Ovary (tissue), 9 donors: Measurements from ENCODE around the gene RPN2. TPM values are rescaled to one million over a fixed set of nuclear protein-coding genes. Genes with fewer than 3 reads are reported as not detected.

Experiments
- DNase-seq, 5 donors: peaks; one replicate each; pipeline ENCODE4 v3.0.0-alpha.2; 2019 to 2020
- H3K27ac ChIP-seq, 2 donors: fragments of 200-600 bp; one replicate each; pipeline versions ENCODE4 v1.5.1 to v1.8.0; 2019 to 2022
- H3K27me3 ChIP-seq: fragments of 200-600 bp; one replicate; pipeline ENCODE4 v1.8.0; 2022
- H3K36me3 ChIP-seq: fragments of 200-600 bp; sonication (generic); one replicate; pipeline ENCODE4 v1.5.1; 2019
- H3K4me1 ChIP-seq: one replicate; pipeline ENCODE4 v1.8.1; 2013; ENCODE audit warnings: mild to moderate bottlenecking, moderate library complexity; ENCODE audit not compliant: insufficient read depth
- H3K4me3 ChIP-seq: fragments of 200-600 bp; sonication (generic); one replicate; pipeline ENCODE4 v1.5.1; 2017
- H3K9me3 ChIP-seq, 2 donors: fragments of 200-600 bp in 1 of 2; sonication (generic) in 1 of 2; one replicate each; pipeline versions ENCODE4 v1.5.1 to v1.8.1; 2013 to 2019; ENCODE audit warnings: mild to moderate bottlenecking in 1 of 2, moderate library complexity in 1 of 2
- EP300 ChIP-seq: sonication (generic); formaldehyde crosslinking; IDR thresholded peaks from one replicate; pipeline ENCODE4 v1.6.1; 2017; ENCODE audit warnings: antibody characterized with exemption
- POLR2A ChIP-seq: fragments of 450-650 bp; IDR thresholded peaks from one replicate; pipeline ENCODE4 v1.6.1; 2017; ENCODE audit warnings: antibody characterized with exemption, mild to moderate bottlenecking, moderate library complexity
- WGBS, 3 donors: extraction: QIAGEN DNeasy Blood & Tissue Kit in 1 of 3; methylation state at CpG; one replicate each; pipeline versions ENCODE4 v1.1.5 to v1.1.7; 2013 to 2017; 5-methylcytosine and 5-hydroxymethylcytosine counted together
- intact Hi-C, 4 donors: fragments of 100-400 bp; cut with DNase I; formaldehyde crosslinking; loops; one replicate each; pipeline versions ENCODE4 v1.11.0 to v1.15.1; 2022 to 2023
- polyA plus RNA-seq, 2 donors: library from polyadenylated mRNA; stranded (reverse); fragments of 200-250 nt in 1 of 2; fragments of 350-450 nt in 1 of 2; fragmentation: Illumina TruSeq in 1 of 2; extraction: RNeasy Lipid Tissue Mini Kit (QIAGEN cat#74804) in 1 of 2; gene quantifications; one replicate each; pipeline ENCODE4 v1.2.3, GENCODE V29; 2013 to 2014
- total RNA-seq, 7 donors: library from RNA; depleted of rRNA in 2 of 7; stranded (reverse); fragments of >200 nt in 2 of 7; fragmentation: NEBNext Ultra II Directional in 3 of 7; extraction: Animal tissue kit (Norgen Biotek cat#: 25700) in 3 of 7; gene quantifications; one replicate each; pipeline versions ENCODE4 v1.1.0 to v1.2.4, GENCODE V29; 2016 to 2023
- TF ChIP-seq, protein P1 (sequence below), 3 donors: fragments of 450-650 bp in 2 of 3; fragments of 200-600 bp in 1 of 3; IDR thresholded peaks; one replicate each; pipeline versions ENCODE4 v1.5.1 to v1.8.0; 2016 to 2022; ENCODE audit warnings: antibody characterized with exemption in 3 of 3, mild to moderate bottlenecking in 1 of 3
- donor health status: DM: no; HTN: no; CAD: no; lungs with moderate emphysema.
- donor health status: DM: no; HTN: no; CAD: no.
- donor health status: Bipolar disorder and iron deficiency.
- donor health status: DM: yes; HTN: yes; CAD: no.
- donor health status: DM: no; HTN: no; CAD: no.
- donor health status: DM: yes; HTN: yes; CAD: no.

The RPN2 gene
- total and polyA plus RNA-seq, 9 donors = 58.3 to 213 (median 102) TPM

- Histone ChIP-seq H3K4me3 (no peak overlapping the region), H3K36me3 (no peaks in the 10 kb centered on the region), H3K4me1 (no peaks in the 10 kb centered on the region), H3K27me3 (no peaks in the 10 kb centered on the region), H3K27ac (no peak overlapping the region), H3K9me3 (no peaks in the 10 kb centered on the region)
- TF ChIP-seq EP300 = no peak
- TF ChIP-seq POLR2A = no peak
- TF ChIP-seq, protein P1, sequence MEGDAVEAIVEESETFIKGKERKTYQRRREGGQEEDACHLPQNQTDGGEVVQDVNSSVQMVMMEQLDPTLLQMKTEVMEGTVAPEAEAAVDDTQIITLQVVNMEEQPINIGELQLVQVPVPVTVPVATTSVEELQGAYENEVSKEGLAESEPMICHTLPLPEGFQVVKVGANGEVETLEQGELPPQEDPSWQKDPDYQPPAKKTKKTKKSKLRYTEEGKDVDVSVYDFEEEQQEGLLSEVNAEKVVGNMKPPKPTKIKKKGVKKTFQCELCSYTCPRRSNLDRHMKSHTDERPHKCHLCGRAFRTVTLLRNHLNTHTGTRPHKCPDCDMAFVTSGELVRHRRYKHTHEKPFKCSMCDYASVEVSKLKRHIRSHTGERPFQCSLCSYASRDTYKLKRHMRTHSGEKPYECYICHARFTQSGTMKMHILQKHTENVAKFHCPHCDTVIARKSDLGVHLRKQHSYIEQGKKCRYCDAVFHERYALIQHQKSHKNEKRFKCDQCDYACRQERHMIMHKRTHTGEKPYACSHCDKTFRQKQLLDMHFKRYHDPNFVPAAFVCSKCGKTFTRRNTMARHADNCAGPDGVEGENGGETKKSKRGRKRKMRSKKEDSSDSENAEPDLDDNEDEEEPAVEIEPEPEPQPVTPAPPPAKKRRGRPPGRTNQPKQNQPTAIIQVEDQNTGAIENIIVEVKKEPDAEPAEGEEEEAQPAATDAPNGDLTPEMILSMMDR (IDR thresholded peaks at IDR 0.05) = no peak
- intact Hi-C loops = no loop called here
- no peak for DNase-seq
Measured at GRCh38 chr20:37223053-37223452, 43.9 kb downstream of the RPN2 start.

- Histone ChIP-seq H3K4me1 (no peaks in the 10 kb centered on the region), H3K27ac (no peak overlapping the region), H3K27me3 (no peaks in the 10 kb centered on the region), H3K4me3 (no peak overlapping the region), H3K9me3 (no peaks in the 10 kb centered on the region), H3K36me3 (no peaks in the 10 kb centered on the region)
- no peak for DNase-seq
- TF ChIP-seq, protein P1 (IDR thresholded peaks at IDR 0.05) = no peak
- TF ChIP-seq POLR2A = no peak
- no peak for TF ChIP-seq EP300
- intact Hi-C loops = no loop called here
- 86 to 91% (median 91%) methylated on average over 5 of the region's 5 CpGs for WGBS, 3 donors
Measured at GRCh38 chr20:37225146-37225545, 46.0 kb downstream of the RPN2 start.

- WGBS, 3 donors = 24 to 30% (median 29%) methylated on average over 3 of the region's 3 CpGs
- H3K36me3 ChIP-seq = no peaks in the 10 kb centered on the region
- TF ChIP-seq, protein P1 (IDR thresholded peaks at IDR 0.05) = no peak
- TF ChIP-seq POLR2A (no peak), EP300 (no peak)
- no peaks in the 10 kb centered on the region for H3K4me1 ChIP-seq
- H3K9me3 ChIP-seq = no peaks in the 10 kb centered on the region
- H3K27ac ChIP-seq = no peak overlapping the region
- intact Hi-C loops = no loop called here
- no peak overlapping the region for H3K4me3 ChIP-seq
- no peaks in the 10 kb centered on the region for H3K27me3 ChIP-seq
- DNase-seq = peak; percentile 39 to 84 (median 59)
Measured at GRCh38 chr20:37226889-37227288, 47.8 kb downstream of the RPN2 start.

DNA sequence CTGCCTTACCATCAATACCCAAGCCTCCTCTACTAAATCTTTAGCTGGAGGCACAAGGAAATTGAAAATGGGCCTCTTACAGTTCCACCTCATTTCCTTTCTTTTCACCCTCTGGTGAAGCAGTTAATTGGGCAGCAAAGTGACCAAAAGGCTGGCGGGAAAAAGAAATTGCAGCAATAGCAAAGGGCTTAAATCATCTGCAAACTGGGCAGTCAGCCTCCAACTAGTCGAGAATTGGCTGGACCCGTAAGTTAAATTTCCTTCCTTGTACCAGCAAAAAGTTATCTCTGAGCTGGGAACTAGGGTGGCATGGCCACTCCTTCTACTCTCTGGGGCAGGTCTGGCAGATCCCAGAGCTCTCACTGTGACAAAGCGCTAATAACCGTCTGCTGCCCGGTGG, 49.0 kb downstream of the RPN2 start:
- no peaks in the 10 kb centered on the region for H3K9me3 ChIP-seq
- H3K27ac ChIP-seq = no peak overlapping the region
- no peak for DNase-seq
- intact Hi-C loops = no loop called here
- 59 to 82% (median 78%) methylated on average over 6 of the region's 6 CpGs for WGBS, 3 donors
- no peaks in the 10 kb centered on the region for H3K4me1 ChIP-seq
- no peaks in the 10 kb centered on the region for H3K27me3 ChIP-seq
- H3K4me3 ChIP-seq = no peak overlapping the region
- TF ChIP-seq POLR2A (no peak), EP300 (no peak)
- TF ChIP-seq, protein P1 (IDR thresholded peaks at IDR 0.05) = no peak
- H3K36me3 ChIP-seq = no peaks in the 10 kb centered on the region

DNA sequence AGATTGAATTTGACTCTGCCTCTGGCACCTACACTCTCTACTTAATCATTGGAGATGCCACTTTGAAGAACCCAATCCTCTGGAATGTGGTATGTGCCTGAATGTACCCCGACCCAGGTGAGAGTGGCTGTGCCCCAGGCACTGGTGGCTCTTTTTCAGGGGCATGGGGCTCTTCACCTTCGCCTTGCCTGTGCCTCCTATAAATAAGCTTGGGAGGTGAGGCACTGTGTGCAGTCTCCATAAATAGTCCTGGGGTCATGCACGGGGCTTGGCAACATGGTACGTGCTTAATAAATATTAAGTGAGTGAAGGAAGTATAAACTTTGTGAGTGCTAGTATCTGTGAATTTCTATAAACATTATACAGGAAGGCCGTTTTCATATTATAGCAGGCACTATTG, 49.5 kb downstream of the RPN2 start:
- intact Hi-C loops = no loop called here
- H3K36me3 ChIP-seq = no peaks in the 10 kb centered on the region
- no peaks in the 10 kb centered on the region for H3K27me3 ChIP-seq
- H3K27ac ChIP-seq = no peak overlapping the region
- H3K4me3 ChIP-seq = no peak overlapping the region
- TF ChIP-seq, protein P1 (IDR thresholded peaks at IDR 0.05) = no peak
- no peak for TF ChIP-seq POLR2A
- no peak for TF ChIP-seq EP300
- 91 to 94% (median 92%) methylated on average over 5 of the region's 5 CpGs for WGBS, 3 donors
- no peaks in the 10 kb centered on the region for H3K9me3 ChIP-seq
- DNase-seq = no peak
- H3K4me1 ChIP-seq = no peaks in the 10 kb centered on the region
